Peyer's patch (tissue), 4 donors: Measurements from ENCODE around the gene PRPS1.

ENCODE experiments used
- POLR2A ChIP-seq, 2 donors: fragments of 450-650 bp; IDR thresholded peaks; one replicate each; pipeline ENCODE4 v1.5.1; 2017; ENCODE audit warnings: antibody characterized with exemption in 2 of 2, mild to moderate bottlenecking in 2 of 2, moderate library complexity in 2 of 2
- TF ChIP-seq, protein P1 (sequence below), 6 experiments: fragments of 450-650 bp in 4 of 6; fragments of 200-600 bp in 2 of 6; sonication (generic) in 1 of 6; IDR thresholded peaks; one replicate each; pipeline ENCODE4 v1.5.1; 2017 to 2019; ENCODE audit warnings: antibody characterized with exemption in 6 of 6, mild to moderate bottlenecking in 3 of 6, moderate library complexity in 1 of 6

DNA sequence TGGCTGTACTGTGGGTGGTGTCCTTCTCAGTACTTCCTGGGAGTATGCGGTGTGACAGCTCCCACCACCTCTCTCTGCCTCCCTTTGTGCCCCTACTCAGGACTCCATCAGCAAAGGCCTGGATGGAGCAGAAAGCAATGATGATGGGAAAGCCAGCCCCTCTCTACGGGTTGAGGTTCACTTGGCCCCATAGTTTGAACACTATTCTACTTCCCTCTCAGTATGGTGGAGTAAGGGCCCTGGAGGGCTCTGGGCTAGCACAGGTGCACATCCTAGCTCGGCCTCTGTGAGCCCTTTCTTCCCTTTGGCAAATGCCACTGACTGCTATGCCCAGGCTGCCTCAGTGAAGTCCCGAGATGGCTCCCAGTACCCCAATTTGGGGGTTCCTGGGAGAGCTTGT lies 31.0 kb downstream of the PRPS1 start:
- TF ChIP-seq, protein P1, sequence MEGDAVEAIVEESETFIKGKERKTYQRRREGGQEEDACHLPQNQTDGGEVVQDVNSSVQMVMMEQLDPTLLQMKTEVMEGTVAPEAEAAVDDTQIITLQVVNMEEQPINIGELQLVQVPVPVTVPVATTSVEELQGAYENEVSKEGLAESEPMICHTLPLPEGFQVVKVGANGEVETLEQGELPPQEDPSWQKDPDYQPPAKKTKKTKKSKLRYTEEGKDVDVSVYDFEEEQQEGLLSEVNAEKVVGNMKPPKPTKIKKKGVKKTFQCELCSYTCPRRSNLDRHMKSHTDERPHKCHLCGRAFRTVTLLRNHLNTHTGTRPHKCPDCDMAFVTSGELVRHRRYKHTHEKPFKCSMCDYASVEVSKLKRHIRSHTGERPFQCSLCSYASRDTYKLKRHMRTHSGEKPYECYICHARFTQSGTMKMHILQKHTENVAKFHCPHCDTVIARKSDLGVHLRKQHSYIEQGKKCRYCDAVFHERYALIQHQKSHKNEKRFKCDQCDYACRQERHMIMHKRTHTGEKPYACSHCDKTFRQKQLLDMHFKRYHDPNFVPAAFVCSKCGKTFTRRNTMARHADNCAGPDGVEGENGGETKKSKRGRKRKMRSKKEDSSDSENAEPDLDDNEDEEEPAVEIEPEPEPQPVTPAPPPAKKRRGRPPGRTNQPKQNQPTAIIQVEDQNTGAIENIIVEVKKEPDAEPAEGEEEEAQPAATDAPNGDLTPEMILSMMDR (IDR thresholded peaks at IDR 0.05), result no peak
- TF ChIP-seq POLR2A (IDR thresholded peaks at IDR 0.05), result no peak
